Mesendoderm (in vitro differentiated cells): ENCODE results near the gene MYL2.

ENCODE experiments used
- DNase-seq: peaks from one replicate; pipeline ENCODE4 v3.0.0; 2013
- H2AK5ac ChIP-seq: 2 replicates; pipeline ENCODE4 v1.6.1; 2013; ENCODE audit warnings: low read length, inconsistent platforms
- H2BK120ac ChIP-seq: 2 replicates; pipeline ENCODE4 v1.6.1; 2013; ENCODE audit warnings: low read depth, mild to moderate bottlenecking, low read length, moderate library complexity, mixed read lengths
- H2BK15ac ChIP-seq: replicated peaks from 2 replicates; pipeline ENCODE4 v1.6.1; 2013; ENCODE audit warnings: low read depth, mild to moderate bottlenecking, moderate library complexity
- H2BK5ac ChIP-seq: 2 replicates; pipeline ENCODE4 v1.6.1; 2013; ENCODE audit warnings: low read length, inconsistent platforms
- H3K18ac ChIP-seq: 2 replicates; pipeline ENCODE4 v1.6.1; 2013; ENCODE audit warnings: mild to moderate bottlenecking, low read length, mixed read lengths
- H3K23ac ChIP-seq: one replicate; pipeline ENCODE4 v1.6.1; 2013; ENCODE audit warnings: low read length
- H3K27ac ChIP-seq: 2 replicates; pipeline ENCODE4 v1.5.1; 2013; ENCODE audit warnings: low read depth, mild to moderate bottlenecking, inconsistent platforms, low read length, moderate library complexity
- H3K27me3 ChIP-seq: 2 replicates; pipeline ENCODE4 v1.6.1; 2013; ENCODE audit warnings: low read length, control low read depth, mild to moderate bottlenecking, inconsistent platforms; ENCODE audit not compliant: insufficient read depth, poor library complexity
- H3K36me3 ChIP-seq: 2 replicates; pipeline ENCODE4 v1.6.1; 2013; ENCODE audit warnings: low read length, inconsistent platforms; ENCODE audit not compliant: control insufficient read depth, insufficient read depth
- H3K4ac ChIP-seq: one replicate; pipeline ENCODE4 v1.6.1; 2013; ENCODE audit warnings: low read depth, mild to moderate bottlenecking, low read length, moderate library complexity
- H3K4me1 ChIP-seq: 2 replicates; pipeline ENCODE4 v1.6.1; 2013; ENCODE audit warnings: low read depth, low read length, inconsistent platforms; ENCODE audit not compliant: control insufficient read depth
- H3K4me2 ChIP-seq: 2 replicates; pipeline ENCODE4 v1.6.1; 2013; ENCODE audit warnings: low read length
- H3K4me3 ChIP-seq: 2 replicates; pipeline ENCODE4 v1.5.1; 2013; ENCODE audit warnings: mild to moderate bottlenecking, low read length
- H3K56ac ChIP-seq: one replicate; pipeline ENCODE4 v1.6.1; 2013; ENCODE audit warnings: low read length
- H3K79me1 ChIP-seq: 2 replicates; pipeline ENCODE4 v1.6.1; 2013; ENCODE audit warnings: low read length, inconsistent platforms
- H3K79me2 ChIP-seq: 2 replicates; pipeline ENCODE4 v1.6.1; 2013; ENCODE audit warnings: mild to moderate bottlenecking, low read length; ENCODE audit not compliant: control insufficient read depth, insufficient read depth
- H3K9ac ChIP-seq: 2 replicates; pipeline ENCODE4 v1.6.1; 2013; ENCODE audit warnings: low read length, inconsistent platforms
- H4K5ac ChIP-seq: one replicate; pipeline ENCODE4 v1.6.1; 2013; ENCODE audit warnings: low read length
- H4K8ac ChIP-seq: one replicate; pipeline ENCODE4 v1.6.1; 2013; ENCODE audit warnings: low read depth, mild to moderate bottlenecking, control low read depth, low read length, moderate library complexity
- WGBS: extraction: QIAGEN DNeasy Blood & Tissue Kit; methylation state at CpG from one replicate; pipeline ENCODE4 v1.1.7; 2013; ENCODE audit warnings: low lambda C conversion rate, missing lambda C conversion rate; ENCODE audit not compliant: insufficient coverage; ENCODE audit errors: extremely low coverage; 5-methylcytosine and 5-hydroxymethylcytosine counted together

The MYL2 gene

GRCh38 chr12:110906516-110906915 lies 13.9 kb downstream of the MYL2 start:
- Histone ChIP-seq H3K27ac (no peak overlapping the region), H3K56ac (no peak overlapping the region), H4K8ac (no peak overlapping the region), H3K27me3 (no peaks in the 10 kb centered on the region), H2BK120ac (no peak overlapping the region), H3K18ac (no peak overlapping the region), H4K5ac (no peak overlapping the region), H3K36me3 (no peaks in the 10 kb centered on the region), H3K4me3 (no peak overlapping the region), H2BK15ac (no peak overlapping the region), H3K79me1 (no peaks in the 10 kb centered on the region), H2AK5ac (no peak overlapping the region), H2BK5ac (no peak overlapping the region), H3K4me2 (no peak overlapping the region), H3K4ac (no peak overlapping the region), H3K9ac (no peak overlapping the region), H3K23ac (no peak overlapping the region), H3K79me2 (no peaks in the 10 kb centered on the region), H3K4me1 (no peaks in the 10 kb centered on the region)
- WGBS, result no CpG with 5 or more reads among the region's 5 CpGs
- no peak for DNase-seq

GRCh38 chr12:110906083-110906482 lies 14.3 kb downstream of the MYL2 start:
- Histone ChIP-seq H3K4me3 (no peak overlapping the region), H3K4me1 (no peaks in the 10 kb centered on the region), H3K9ac (no peak overlapping the region), H3K4me2 (no peak overlapping the region), H3K27me3 (no peaks in the 10 kb centered on the region), H3K79me1 (no peaks in the 10 kb centered on the region), H3K79me2 (no peaks in the 10 kb centered on the region), H2AK5ac (no peak overlapping the region), H3K56ac (no peak overlapping the region), H3K4ac (no peak overlapping the region), H3K36me3 (no peaks in the 10 kb centered on the region), H3K18ac (no peak overlapping the region), H2BK120ac (no peak overlapping the region), H2BK5ac (no peak overlapping the region), H3K27ac (no peak overlapping the region), H4K8ac (no peak overlapping the region), H4K5ac (no peak overlapping the region), H3K23ac (no peak overlapping the region), H2BK15ac (no peak overlapping the region)
- no peak for DNase-seq
- no CpG with 5 or more reads among the region's 3 CpGs for WGBS

- H3K4ac ChIP-seq, result no peak overlapping the region
- WGBS, result no CpG with 5 or more reads among the region's 4 CpGs
- H3K18ac ChIP-seq, result no peak overlapping the region
- H3K23ac ChIP-seq, result no peak overlapping the region
- no peak overlapping the region for H2BK120ac ChIP-seq
- no peak overlapping the region for H4K5ac ChIP-seq
- no peak overlapping the region for H4K8ac ChIP-seq
- H2BK15ac ChIP-seq, result no peak overlapping the region
- no peaks in the 10 kb centered on the region for H3K36me3 ChIP-seq
- no peaks in the 10 kb centered on the region for H3K79me1 ChIP-seq
- no peak overlapping the region for H3K4me2 ChIP-seq
- H3K27ac ChIP-seq, result no peak overlapping the region
- H3K56ac ChIP-seq, result no peak overlapping the region
- no peak for DNase-seq
- H2AK5ac ChIP-seq, result no peak overlapping the region
- H3K27me3 ChIP-seq, result no peaks in the 10 kb centered on the region
- no peak overlapping the region for H2BK5ac ChIP-seq
- no peaks in the 10 kb centered on the region for H3K79me2 ChIP-seq
- no peak overlapping the region for H3K4me3 ChIP-seq
- no peaks in the 10 kb centered on the region for H3K4me1 ChIP-seq
- H3K9ac ChIP-seq, result no peak overlapping the region
Measured at GRCh38 chr12:110903511-110903910, 16.9 kb downstream of the MYL2 start.

- no peak overlapping the region for H2BK5ac ChIP-seq
- no CpG with 5 or more reads among the region's 4 CpGs for WGBS
- DNase-seq, result peak; percentile 28
Measured at GRCh38 chr12:110901401-110901800, 19.0 kb downstream of the MYL2 start.

GRCh38 chr12:110896559-110896958 lies 23.8 kb downstream of the MYL2 start:
- no peak overlapping the region for H3K18ac ChIP-seq
- H3K79me1 ChIP-seq, result no peaks in the 10 kb centered on the region
- no peaks in the 10 kb centered on the region for H3K27me3 ChIP-seq
- no peaks in the 10 kb centered on the region for H3K4me1 ChIP-seq
- H3K9ac ChIP-seq, result no peak overlapping the region
- H2AK5ac ChIP-seq, result no peak overlapping the region
- no peaks in the 10 kb centered on the region for H3K79me2 ChIP-seq
- H2BK5ac ChIP-seq, result no peak overlapping the region
- no peak overlapping the region for H3K56ac ChIP-seq
- WGBS, result no CpG with 5 or more reads among the region's 3 CpGs
- H3K4ac ChIP-seq, result no peak overlapping the region
- H3K23ac ChIP-seq, result no peak overlapping the region
- H3K27ac ChIP-seq, result no peak overlapping the region
- no peak overlapping the region for H4K8ac ChIP-seq
- DNase-seq, result no peak
- H2BK120ac ChIP-seq, result no peak overlapping the region
- no peak overlapping the region for H4K5ac ChIP-seq
- H3K36me3 ChIP-seq, result no peaks in the 10 kb centered on the region
- no peak overlapping the region for H3K4me2 ChIP-seq
- no peak overlapping the region for H2BK15ac ChIP-seq
- H3K4me3 ChIP-seq, result no peak overlapping the region

More at GRCh38 chr12:110901401-110901800, 19.0 kb downstream of the MYL2 start:
- H3K4ac ChIP-seq, result no peak overlapping the region
- no peak overlapping the region for H3K18ac ChIP-seq
- no peak overlapping the region for H3K9ac ChIP-seq
- H4K8ac ChIP-seq, result no peak overlapping the region
- no peaks in the 10 kb centered on the region for H3K79me1 ChIP-seq
- no peak overlapping the region for H3K56ac ChIP-seq
- no peak overlapping the region for H2BK120ac ChIP-seq
- no peak overlapping the region for H3K23ac ChIP-seq
- H3K27ac ChIP-seq, result no peak overlapping the region
- H3K36me3 ChIP-seq, result no peaks in the 10 kb centered on the region
- no peaks in the 10 kb centered on the region for H3K27me3 ChIP-seq
- H3K79me2 ChIP-seq, result no peaks in the 10 kb centered on the region
- no peaks in the 10 kb centered on the region for H3K4me1 ChIP-seq
- H3K4me3 ChIP-seq, result no peak overlapping the region
- H2AK5ac ChIP-seq, result no peak overlapping the region
- no peak overlapping the region for H4K5ac ChIP-seq
- no peak overlapping the region for H2BK15ac ChIP-seq
- H3K4me2 ChIP-seq, result no peak overlapping the region

- Histone ChIP-seq H3K27me3 (no peaks in the 10 kb centered on the region), H3K4me2 (no peak overlapping the region), H3K27ac (no peak overlapping the region), H2BK15ac (no peak overlapping the region), H3K4ac (no peak overlapping the region), H4K5ac (no peak overlapping the region), H3K18ac (no peak overlapping the region), H4K8ac (no peak overlapping the region), H3K23ac (no peak overlapping the region), H3K9ac (no peak overlapping the region), H2BK5ac (no peak overlapping the region), H3K4me3 (no peak overlapping the region), H2BK120ac (no peak overlapping the region), H3K79me1 (no peaks in the 10 kb centered on the region), H3K4me1 (no peaks in the 10 kb centered on the region), H2AK5ac (no peak overlapping the region), H3K36me3 (no peaks in the 10 kb centered on the region), H3K79me2 (no peaks in the 10 kb centered on the region), H3K56ac (no peak overlapping the region)
- WGBS, result no CpG with 5 or more reads among the region's 3 CpGs
- no peak for DNase-seq
Measured at GRCh38 chr12:110893956-110894355, 26.4 kb downstream of the MYL2 start.
